Dendritic cell treated with granulocyte-macrophage colony-stimulating factor and Interleukin-4, amounts not matched to agents 40 ng/mL and 50 ng/mL, for 4 days (primary cell): ENCODE data around the gene FGF12.
"Not testable (repeated sequence)": the region's sequence is repeated elsewhere in the genome, so short reads cannot be mapped to it uniquely, and the experiment has no call there.

Source experiments
- H3K27ac Mint-ChIP-seq: one replicate; pipeline ENCODE4 v1.8.0; 2022; ENCODE audit warnings: mild to moderate bottlenecking, mixed read lengths
- H3K27me3 Mint-ChIP-seq: one replicate; pipeline ENCODE4 v1.8.0; 2022; ENCODE audit warnings: mild to moderate bottlenecking, mixed read lengths
- H3K36me3 Mint-ChIP-seq: one replicate; pipeline ENCODE4 v1.8.0; 2022; ENCODE audit warnings: low read depth, mixed read lengths
- H3K4me1 Mint-ChIP-seq: one replicate; pipeline ENCODE4 v1.8.0; 2022; ENCODE audit warnings: low read depth, mixed read lengths
- H3K4me3 Mint-ChIP-seq: one replicate; pipeline ENCODE4 v1.8.0; 2022; ENCODE audit warnings: mild to moderate bottlenecking, moderate library complexity, mixed read lengths
- H3K9me3 Mint-ChIP-seq: one replicate; pipeline ENCODE4 v1.8.0; 2022; ENCODE audit warnings: mixed read lengths
- intact Hi-C: fragments of 100-400 bp; cut with micrococcal nuclease; formaldehyde crosslinking; loops from one replicate; pipeline ENCODE4 v1.15.0; 2022

Gene FGF12

GRCh38 chr3:192715126-192715525 lies 12.2 kb downstream of the FGF12 start:
- H3K4me1 Mint-ChIP-seq = no peaks in the 10 kb centered on the region
- H3K27me3 Mint-ChIP-seq = no peaks in the 10 kb centered on the region
- no peak overlapping the region for H3K27ac Mint-ChIP-seq
- H3K36me3 Mint-ChIP-seq = no peaks in the 10 kb centered on the region
- H3K9me3 Mint-ChIP-seq = no peaks in the 10 kb centered on the region
- intact Hi-C loops = no loop called here
- no peak overlapping the region for H3K4me3 Mint-ChIP-seq

- intact Hi-C loops, H3K4me1 Mint-ChIP-seq, H3K27me3 Mint-ChIP-seq, H3K27ac Mint-ChIP-seq, H3K36me3 Mint-ChIP-seq, H3K9me3 Mint-ChIP-seq, H3K4me3 Mint-ChIP-seq: not testable (repeated sequence)
Observed at GRCh38 chr3:192711126-192711525, 16.2 kb downstream of the FGF12 start.

GRCh38 chr3:192710366-192710765 lies 17.0 kb downstream of the FGF12 start:
- no peak overlapping the region for H3K27ac Mint-ChIP-seq
- no peaks in the 10 kb centered on the region for H3K4me1 Mint-ChIP-seq
- no peaks in the 10 kb centered on the region for H3K36me3 Mint-ChIP-seq
- intact Hi-C loops = no loop called here
- H3K27me3 Mint-ChIP-seq = no peaks in the 10 kb centered on the region
- H3K9me3 Mint-ChIP-seq = no peaks in the 10 kb centered on the region
- H3K4me3 Mint-ChIP-seq = no peak overlapping the region

DNA sequence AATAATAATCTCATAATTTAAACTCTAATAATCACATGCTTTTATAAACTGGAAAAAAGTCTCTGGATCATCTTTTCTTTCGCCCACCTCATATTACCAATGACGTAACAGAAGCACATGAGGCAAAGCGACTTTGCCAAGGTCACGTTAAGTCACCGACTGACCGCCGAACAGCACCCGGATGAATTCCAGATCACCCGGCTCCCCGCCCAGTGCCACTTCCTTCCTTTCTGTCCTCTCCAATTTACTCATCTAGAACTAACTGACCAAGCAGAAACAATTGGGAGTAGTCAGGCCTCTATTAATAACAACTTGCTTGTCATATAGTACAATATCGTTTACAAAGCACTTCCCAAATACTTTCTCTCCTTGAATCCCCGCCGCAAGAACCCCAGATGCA lies 21.1 kb downstream of the FGF12 start:
- no peaks in the 10 kb centered on the region for H3K36me3 Mint-ChIP-seq
- no peak overlapping the region for H3K4me3 Mint-ChIP-seq
- no peaks in the 10 kb centered on the region for H3K4me1 Mint-ChIP-seq
- H3K9me3 Mint-ChIP-seq = no peaks in the 10 kb centered on the region
- no peaks in the 10 kb centered on the region for H3K27me3 Mint-ChIP-seq
- no peak overlapping the region for H3K27ac Mint-ChIP-seq
- intact Hi-C loops = no loop called here

DNA sequence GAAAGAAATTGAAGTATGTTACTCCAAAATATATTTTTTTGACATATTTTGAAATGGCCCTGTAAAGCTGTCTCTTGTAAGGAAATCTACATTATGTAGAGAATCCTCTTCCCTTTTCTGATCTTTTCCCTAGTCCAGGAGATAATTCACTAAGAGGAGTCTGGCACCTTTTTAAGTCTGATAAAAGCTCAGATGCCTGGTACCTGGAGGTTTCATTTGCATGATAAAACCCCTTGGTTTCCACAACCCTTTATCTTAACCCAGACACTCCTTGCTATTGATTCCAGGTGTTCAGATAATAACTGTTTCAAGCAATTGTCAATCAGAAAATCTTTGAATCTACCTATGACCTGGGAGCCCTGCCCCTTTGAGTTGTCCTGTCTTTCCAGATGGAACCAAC lies 26.5 kb downstream of the FGF12 start:
- peaks cover 8% of the 10 kb centered on the region for H3K9me3 Mint-ChIP-seq
- H3K4me1 Mint-ChIP-seq = no peaks in the 10 kb centered on the region
- no peaks in the 10 kb centered on the region for H3K27me3 Mint-ChIP-seq
- H3K36me3 Mint-ChIP-seq = no peaks in the 10 kb centered on the region
- H3K27ac Mint-ChIP-seq = no peak overlapping the region
- no peak overlapping the region for H3K4me3 Mint-ChIP-seq
- intact Hi-C loops = no loop called here

DNA sequence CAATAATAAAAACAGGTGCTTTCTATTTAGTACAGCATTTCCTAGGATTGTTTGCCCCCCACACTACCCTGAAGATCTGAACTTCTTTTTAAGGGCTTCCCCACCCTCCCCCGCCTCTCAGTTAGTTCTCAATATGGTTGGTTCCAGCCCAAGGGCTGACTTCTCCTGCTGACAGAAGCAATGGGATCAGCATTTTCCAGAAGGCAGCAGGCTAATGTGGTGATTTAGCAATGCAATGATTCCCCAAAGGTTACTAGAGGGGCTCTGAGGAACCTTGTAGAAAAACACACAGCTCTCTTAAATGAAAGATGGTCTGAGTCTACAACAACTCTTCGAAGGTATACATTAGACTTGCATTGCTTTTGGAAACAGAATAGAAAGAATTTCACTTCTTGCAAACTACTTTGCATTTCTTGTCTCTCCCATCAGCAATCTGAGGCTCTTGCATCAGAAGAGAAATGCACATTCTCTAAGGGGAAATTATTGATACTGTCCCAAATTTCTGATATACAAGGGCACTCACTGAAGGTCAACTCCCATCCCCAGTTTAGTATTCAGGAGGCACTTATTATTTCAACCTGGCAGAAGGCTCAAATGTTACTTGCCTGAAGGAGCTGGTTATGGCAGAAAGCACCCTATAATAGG lies 30.3 kb downstream of the FGF12 start:
- no peak overlapping the region for H3K27ac Mint-ChIP-seq

DNA sequence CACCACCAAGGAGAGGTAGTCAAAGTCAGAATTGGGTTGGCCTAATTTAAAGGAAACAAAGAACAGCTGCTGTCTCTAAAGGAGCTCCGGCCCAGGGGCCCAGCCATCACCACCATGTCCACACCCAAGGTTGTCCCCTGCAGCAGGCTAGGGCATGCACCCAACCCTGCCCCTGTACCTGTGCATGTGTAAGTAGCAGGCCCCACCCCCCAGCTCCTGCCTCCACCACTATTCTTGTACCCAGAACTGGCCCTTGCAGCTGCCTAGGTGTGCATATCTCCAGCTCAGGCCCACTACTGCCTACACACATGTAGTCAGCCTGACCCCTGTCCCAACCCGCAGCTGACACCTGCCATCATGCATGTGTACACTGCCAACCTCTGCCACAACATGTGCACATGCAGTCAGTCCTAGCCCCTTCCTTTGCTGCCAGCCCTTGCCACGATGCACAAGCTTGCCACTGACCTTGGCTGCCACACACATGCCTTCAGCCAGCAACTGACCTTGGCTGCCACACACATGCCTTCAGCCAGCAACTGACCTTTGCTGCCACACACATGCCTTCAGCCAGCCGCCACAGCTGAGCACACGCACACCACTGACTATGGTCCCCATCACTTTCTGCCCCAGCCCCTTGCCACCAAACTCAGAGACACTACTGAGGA lies 39.7 kb downstream of the FGF12 start:
- H3K27ac Mint-ChIP-seq = no peak overlapping the region
- H3K4me3 Mint-ChIP-seq = no peak overlapping the region
- no peaks in the 10 kb centered on the region for H3K36me3 Mint-ChIP-seq
- H3K27me3 Mint-ChIP-seq = no peaks in the 10 kb centered on the region
- peaks cover 48% of the 10 kb centered on the region for H3K9me3 Mint-ChIP-seq
- no peaks in the 10 kb centered on the region for H3K4me1 Mint-ChIP-seq
- intact Hi-C loops = no loop called here

More for the DNA sequence above, 30.3 kb downstream of the FGF12 start:
- intact Hi-C loops = no loop called here
- Mint-ChIP-seq H3K9me3 (peaks cover 8% of the 10 kb centered on the region), H3K4me1 (no peaks in the 10 kb centered on the region), H3K36me3 (no peaks in the 10 kb centered on the region), H3K4me3 (no peak overlapping the region), H3K27me3 (no peaks in the 10 kb centered on the region)

DNA sequence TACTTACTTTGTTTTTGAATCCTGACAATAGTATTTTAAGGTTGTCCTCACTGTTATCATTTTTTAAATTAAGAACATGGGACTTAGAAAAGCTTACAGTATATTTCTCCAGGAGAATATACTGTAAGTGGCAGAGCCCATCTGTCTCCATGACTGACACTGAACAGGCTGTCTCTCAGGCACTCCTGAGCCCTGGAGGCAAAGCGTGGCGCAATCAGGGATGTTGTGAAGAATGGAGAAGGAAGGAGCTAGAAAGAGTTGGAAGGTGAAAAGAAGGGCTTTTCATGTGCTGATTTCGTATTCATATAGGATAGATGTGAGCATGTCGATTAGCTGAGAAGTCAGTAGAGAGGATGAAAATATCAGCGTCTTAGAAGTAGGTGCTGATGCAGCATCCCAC lies 41.5 kb downstream of the FGF12 start:
- Mint-ChIP-seq H3K36me3 (no peaks in the 10 kb centered on the region), H3K27ac (no peak overlapping the region), H3K4me3 (no peak overlapping the region), H3K9me3 (peaks cover 57% of the 10 kb centered on the region), H3K4me1 (no peaks in the 10 kb centered on the region), H3K27me3 (no peaks in the 10 kb centered on the region)
- intact Hi-C loops = no loop called here

DNA sequence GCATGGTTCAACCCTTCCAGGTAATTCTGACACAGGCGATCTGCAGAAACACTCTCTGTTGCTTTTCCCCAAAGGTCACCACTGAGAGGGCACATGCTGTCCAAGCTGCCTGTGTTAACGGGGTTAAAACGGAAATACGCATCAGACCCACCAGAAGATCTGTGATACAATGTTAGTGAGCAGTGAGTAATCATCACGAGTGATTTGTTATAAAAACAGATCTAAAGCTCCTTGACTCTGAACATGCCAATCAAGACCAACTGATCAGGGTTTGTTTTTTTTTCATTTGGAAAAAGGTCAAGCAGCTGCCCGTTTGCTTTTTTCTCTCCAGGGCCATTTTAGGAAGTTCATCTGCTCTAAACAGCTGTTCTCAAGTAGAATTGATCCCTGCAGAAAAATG lies 43.2 kb downstream of the FGF12 start:
- peaks cover 55% of the 10 kb centered on the region for H3K9me3 Mint-ChIP-seq
- H3K27me3 Mint-ChIP-seq = no peaks in the 10 kb centered on the region
- no peaks in the 10 kb centered on the region for H3K4me1 Mint-ChIP-seq
- H3K36me3 Mint-ChIP-seq = no peaks in the 10 kb centered on the region
- H3K27ac Mint-ChIP-seq = no peak overlapping the region
- no peak overlapping the region for H3K4me3 Mint-ChIP-seq
- intact Hi-C loops = no loop called here

- Mint-ChIP-seq H3K4me1 (no peaks in the 10 kb centered on the region), H3K27me3 (no peaks in the 10 kb centered on the region), H3K9me3 (peaks cover 36% of the 10 kb centered on the region), H3K4me3 (no peak overlapping the region), H3K36me3 (no peaks in the 10 kb centered on the region), H3K27ac (no peak overlapping the region)
- intact Hi-C loops = no loop called here
Observed at GRCh38 chr3:192675958-192676649, 51.2 kb downstream of the FGF12 start.

DNA sequence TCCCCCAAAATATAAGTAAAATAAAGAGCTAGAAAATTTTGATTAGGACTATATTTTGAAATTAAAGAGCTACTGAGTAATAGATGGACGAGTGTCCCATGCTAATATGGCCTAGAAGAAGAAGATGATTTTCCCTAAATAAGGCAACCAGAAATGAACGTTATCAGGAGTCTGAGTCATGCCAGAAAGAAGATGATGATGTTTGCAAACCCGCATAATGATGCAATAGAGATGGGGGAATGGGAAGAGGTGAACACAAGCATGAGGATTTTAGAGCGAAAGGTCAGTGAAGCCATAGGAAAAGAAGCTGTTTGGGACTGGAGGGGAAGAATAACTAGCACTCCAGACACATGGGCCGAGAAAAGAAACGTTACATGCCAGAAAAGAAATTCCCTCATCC lies 71.7 kb downstream of the FGF12 start:
- no peaks in the 10 kb centered on the region for H3K9me3 Mint-ChIP-seq
- H3K27ac Mint-ChIP-seq = no peak overlapping the region
- H3K4me1 Mint-ChIP-seq = no peaks in the 10 kb centered on the region
- intact Hi-C loops = no loop called here
- no peaks in the 10 kb centered on the region for H3K36me3 Mint-ChIP-seq
- H3K4me3 Mint-ChIP-seq = no peak overlapping the region
- H3K27me3 Mint-ChIP-seq = no peaks in the 10 kb centered on the region

DNA sequence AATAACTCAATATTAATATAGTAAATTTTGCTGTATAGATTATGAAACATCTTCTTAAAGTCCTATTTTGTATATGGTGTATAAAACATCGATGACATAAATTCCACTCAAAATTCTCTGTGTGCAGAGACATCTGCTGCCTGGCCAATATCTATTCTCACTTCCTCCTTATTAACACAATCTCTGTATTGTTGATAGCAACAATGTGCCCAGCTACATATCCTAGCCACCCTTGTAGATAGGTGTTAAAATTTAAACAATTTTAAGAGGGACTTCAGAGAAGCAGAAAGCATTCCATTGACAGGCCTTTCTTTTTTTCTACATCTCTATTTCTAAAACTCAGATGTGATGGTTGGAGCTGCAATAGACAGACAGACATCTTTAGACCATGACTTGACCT lies 72.3 kb downstream of the FGF12 start:
- Mint-ChIP-seq H3K27me3 (no peaks in the 10 kb centered on the region), H3K9me3 (no peaks in the 10 kb centered on the region), H3K4me1 (no peaks in the 10 kb centered on the region), H3K36me3 (no peaks in the 10 kb centered on the region), H3K4me3 (no peak overlapping the region), H3K27ac (no peak overlapping the region)
- intact Hi-C loops = no loop called here

DNA sequence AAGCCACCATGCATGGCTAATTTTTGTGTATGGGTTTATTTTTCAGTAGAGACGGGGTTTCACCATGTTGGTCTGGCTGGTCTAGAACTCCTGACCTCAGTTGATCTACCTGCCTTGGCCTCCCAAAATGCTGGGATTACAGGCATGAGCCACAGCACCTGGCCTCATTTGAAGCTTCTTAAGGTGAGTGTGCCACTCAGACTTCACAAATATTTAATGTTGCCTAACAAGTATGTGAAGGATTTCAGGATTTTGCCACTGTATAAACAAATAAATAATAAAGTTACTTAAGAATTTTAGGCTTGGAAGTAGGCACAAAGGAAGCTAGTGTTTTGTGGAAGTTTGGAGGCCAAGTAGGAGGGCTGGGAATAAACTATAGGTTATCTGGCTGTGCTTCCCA lies 73.5 kb downstream of the FGF12 start:
- Mint-ChIP-seq H3K4me3 (no peak overlapping the region), H3K27me3 (no peaks in the 10 kb centered on the region), H3K27ac (no peak overlapping the region), H3K9me3 (no peaks in the 10 kb centered on the region), H3K4me1 (no peaks in the 10 kb centered on the region), H3K36me3 (no peaks in the 10 kb centered on the region)
- intact Hi-C loops = no loop called here

DNA sequence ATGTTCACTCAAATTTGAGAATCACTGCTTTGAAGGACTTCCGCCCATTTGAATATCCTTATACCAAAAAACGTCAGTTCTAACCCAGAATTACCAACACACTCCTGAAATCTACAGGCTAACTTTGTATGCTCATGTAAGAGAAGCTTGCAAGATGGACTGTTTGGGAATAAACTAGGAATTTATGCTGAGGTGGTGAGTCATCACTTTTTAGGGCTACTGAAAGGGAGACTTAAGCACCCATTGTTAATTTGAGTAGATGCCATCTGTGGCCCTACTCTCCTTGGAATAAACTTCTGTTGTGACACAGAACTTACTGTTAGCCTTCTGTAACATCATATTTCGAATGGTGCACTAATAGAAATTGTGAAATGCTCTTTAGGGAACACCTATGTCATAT lies 74.6 kb downstream of the FGF12 start:
- H3K4me1 Mint-ChIP-seq = no peaks in the 10 kb centered on the region
- H3K9me3 Mint-ChIP-seq = no peaks in the 10 kb centered on the region
- intact Hi-C loops = no loop called here
- no peaks in the 10 kb centered on the region for H3K27me3 Mint-ChIP-seq
- no peaks in the 10 kb centered on the region for H3K36me3 Mint-ChIP-seq
- H3K27ac Mint-ChIP-seq = no peak overlapping the region
- no peak overlapping the region for H3K4me3 Mint-ChIP-seq
